ENCODE data around the gene ANAPC15. TPM values are rescaled to one million over a fixed set of nuclear protein-coding genes. Genes with fewer than 3 reads are reported as not detected.
A peak's percentile ranks its signal among the peaks of the same experiment; 100 is the strongest.

The ANAPC15 gene
- total and polyA plus RNA-seq, 2 experiments from 2014 or later, result 52.1 to 117 TPM

- TF ChIP-seq, protein P1, sequence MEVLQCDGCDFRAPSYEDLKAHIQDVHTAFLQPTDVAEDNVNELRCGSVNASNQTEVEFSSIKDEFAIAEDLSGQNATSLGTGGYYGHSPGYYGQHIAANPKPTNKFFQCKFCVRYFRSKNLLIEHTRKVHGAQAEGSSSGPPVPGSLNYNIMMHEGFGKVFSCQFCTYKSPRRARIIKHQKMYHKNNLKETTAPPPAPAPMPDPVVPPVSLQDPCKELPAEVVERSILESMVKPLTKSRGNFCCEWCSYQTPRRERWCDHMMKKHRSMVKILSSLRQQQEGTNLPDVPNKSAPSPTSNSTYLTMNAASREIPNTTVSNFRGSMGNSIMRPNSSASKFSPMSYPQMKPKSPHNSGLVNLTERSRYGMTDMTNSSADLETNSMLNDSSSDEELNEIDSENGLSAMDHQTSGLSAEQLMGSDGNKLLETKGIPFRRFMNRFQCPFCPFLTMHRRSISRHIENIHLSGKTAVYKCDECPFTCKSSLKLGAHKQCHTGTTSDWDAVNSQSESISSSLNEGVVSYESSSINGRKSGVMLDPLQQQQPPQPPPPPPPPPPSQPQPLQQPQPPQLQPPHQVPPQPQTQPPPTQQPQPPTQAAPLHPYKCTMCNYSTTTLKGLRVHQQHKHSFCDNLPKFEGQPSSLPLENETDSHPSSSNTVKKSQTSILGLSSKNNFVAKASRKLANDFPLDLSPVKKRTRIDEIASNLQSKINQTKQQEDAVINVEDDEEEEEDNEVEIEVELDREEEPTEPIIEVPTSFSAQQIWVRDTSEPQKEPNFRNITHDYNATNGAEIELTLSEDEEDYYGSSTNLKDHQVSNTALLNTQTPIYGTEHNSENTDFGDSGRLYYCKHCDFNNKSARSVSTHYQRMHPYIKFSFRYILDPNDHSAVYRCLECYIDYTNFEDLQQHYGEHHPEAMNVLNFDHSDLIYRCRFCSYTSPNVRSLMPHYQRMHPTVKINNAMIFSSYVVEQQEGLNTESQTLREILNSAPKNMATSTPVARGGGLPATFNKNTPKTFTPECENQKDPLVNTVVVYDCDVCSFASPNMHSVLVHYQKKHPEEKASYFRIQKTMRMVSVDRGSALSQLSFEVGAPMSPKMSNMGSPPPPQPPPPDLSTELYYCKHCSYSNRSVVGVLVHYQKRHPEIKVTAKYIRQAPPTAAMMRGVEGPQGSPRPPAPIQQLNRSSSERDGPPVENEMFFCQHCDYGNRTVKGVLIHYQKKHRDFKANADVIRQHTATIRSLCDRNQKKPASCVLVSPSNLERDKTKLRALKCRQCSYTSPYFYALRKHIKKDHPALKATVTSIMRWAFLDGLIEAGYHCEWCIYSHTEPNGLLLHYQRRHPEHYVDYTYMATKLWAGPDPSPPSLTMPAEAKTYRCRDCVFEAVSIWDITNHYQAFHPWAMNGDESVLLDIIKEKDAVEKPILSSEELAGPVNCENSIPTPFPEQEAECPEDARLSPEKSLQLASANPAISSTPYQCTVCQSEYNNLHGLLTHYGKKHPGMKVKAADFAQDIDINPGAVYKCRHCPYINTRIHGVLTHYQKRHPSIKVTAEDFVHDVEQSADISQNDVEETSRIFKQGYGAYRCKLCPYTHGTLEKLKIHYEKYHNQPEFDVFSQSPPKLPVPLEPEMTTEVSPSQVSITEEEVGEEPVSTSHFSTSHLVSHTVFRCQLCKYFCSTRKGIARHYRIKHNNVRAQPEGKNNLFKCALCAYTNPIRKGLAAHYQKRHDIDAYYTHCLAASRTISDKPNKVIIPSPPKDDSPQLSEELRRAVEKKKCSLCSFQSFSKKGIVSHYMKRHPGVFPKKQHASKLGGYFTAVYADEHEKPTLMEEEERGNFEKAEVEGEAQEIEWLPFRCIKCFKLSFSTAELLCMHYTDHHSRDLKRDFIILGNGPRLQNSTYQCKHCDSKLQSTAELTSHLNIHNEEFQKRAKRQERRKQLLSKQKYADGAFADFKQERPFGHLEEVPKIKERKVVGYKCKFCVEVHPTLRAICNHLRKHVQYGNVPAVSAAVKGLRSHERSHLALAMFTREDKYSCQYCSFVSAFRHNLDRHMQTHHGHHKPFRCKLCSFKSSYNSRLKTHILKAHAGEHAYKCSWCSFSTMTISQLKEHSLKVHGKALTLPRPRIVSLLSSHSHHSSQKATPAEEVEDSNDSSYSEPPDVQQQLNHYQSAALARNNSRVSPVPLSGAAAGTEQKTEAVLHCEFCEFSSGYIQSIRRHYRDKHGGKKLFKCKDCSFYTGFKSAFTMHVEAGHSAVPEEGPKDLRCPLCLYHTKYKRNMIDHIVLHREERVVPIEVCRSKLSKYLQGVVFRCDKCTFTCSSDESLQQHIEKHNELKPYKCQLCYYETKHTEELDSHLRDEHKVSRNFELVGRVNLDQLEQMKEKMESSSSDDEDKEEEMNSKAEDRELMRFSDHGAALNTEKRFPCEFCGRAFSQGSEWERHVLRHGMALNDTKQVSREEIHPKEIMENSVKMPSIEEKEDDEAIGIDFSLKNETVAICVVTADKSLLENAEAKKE (CRISPR knock-in tag; IDR thresholded peaks at IDR 0.05), result no peak
- TF ChIP-seq EZH2 (IDR thresholded peaks at IDR 0.05; ENCODE audit: low read depth, unreplicated experiment) (no peak), CTCF (conservative IDR thresholded peaks at IDR 0.05; ENCODE audit: low read depth in 2 of 2) (no peak), NANOG (IDR thresholded peaks at IDR 0.05; ENCODE audit: borderline replicate concordance) (no peak), ZNF331 (CRISPR knock-in tag; IDR thresholded peaks at IDR 0.05; ENCODE audit: low read depth) (no peak), STAT1 (IDR thresholded peaks at IDR 0.05; ENCODE audit: unreplicated experiment) (no peak)
Observed at GRCh38 chr11:72081821-72082453, 30.6 kb downstream of the ANAPC15 start (continued).

- peak overlapping the region; percentile 91 for H3K27ac ChIP-seq (ENCODE audit: low read depth)
- H3K27me3 Mint-ChIP-seq (ENCODE audit: insufficient read depth, low read depth, poor library complexity), result peaks cover 4% of the 10 kb centered on the region
- H3K4me1 ChIP-seq (ENCODE audit: insufficient read depth), result 0 out of 2 replicates have a peak, but pooled peaks cover 8% of the 10 kb centered on the region
- H3K4me1 Mint-ChIP-seq, result peaks cover 23% of the 10 kb centered on the region
- no peaks in the 10 kb centered on the region for H3K27me3 ChIP-seq (ENCODE audit: insufficient read depth)
- ATAC-seq (no peak), DNase-seq (ENCODE audit: low spot score) (no peak)
- no peaks in the 10 kb centered on the region for H3K36me3 ChIP-seq (ENCODE audit: insufficient read depth)
- peaks cover 15% of the 10 kb centered on the region; the same call in 1 of the 2 replicates for H4K20me1 ChIP-seq (replicated peaks; ENCODE audit: insufficient read depth)
- H3K4me3 ChIP-seq, result peak overlapping the region; percentile 50
- no peaks in the 10 kb centered on the region for H3K9me2 ChIP-seq (ENCODE audit: insufficient read depth)
- H3K36me3 Mint-ChIP-seq (ENCODE audit: low read depth), result 0 out of 3 replicates have a peak, but pooled peaks cover 2% of the 10 kb centered on the region
- peak overlapping the region; percentile 59 for H3K4me2 ChIP-seq
- H3F3A ChIP-seq (replicated peaks; ENCODE audit: low read depth), result no peaks in the 10 kb centered on the region
- no peaks in the 10 kb centered on the region for H3K9me3 Mint-ChIP-seq
- peak overlapping the region; percentile 11 for H2AFZ ChIP-seq
- peak overlapping the region; percentile 99 for H3K27ac Mint-ChIP-seq
- peaks cover 37% of the 10 kb centered on the region for H3K79me2 ChIP-seq (replicated peaks; ENCODE audit: insufficient read depth)
- peak overlapping the region; percentile 86 for H3K4me3 Mint-ChIP-seq
- TF ChIP-seq CREB1 (CRISPR knock-in tag; IDR thresholded peaks at IDR 0.05; ENCODE audit: low read depth) (no peak), JUNB (IDR thresholded peaks at IDR 0.05; ENCODE audit: unreplicated experiment) (no peak), POLR2AphosphoS5 (IDR thresholded peaks at IDR 0.05; ENCODE audit: low read depth) (no peak), ZNF114 (CRISPR knock-in tag; IDR thresholded peaks at IDR 0.05) (no peak), EZH2phosphoT487 (IDR thresholded peaks at IDR 0.05; ENCODE audit: unreplicated experiment) (no peak), NANOG (IDR thresholded peaks at IDR 0.05; ENCODE audit: borderline replicate concordance) (no peak), ZNF331 (CRISPR knock-in tag; IDR thresholded peaks at IDR 0.05; ENCODE audit: low read depth) (no peak), EZH2 (IDR thresholded peaks at IDR 0.05; ENCODE audit: low read depth, unreplicated experiment) (no peak)
- TF ChIP-seq, protein P2, sequence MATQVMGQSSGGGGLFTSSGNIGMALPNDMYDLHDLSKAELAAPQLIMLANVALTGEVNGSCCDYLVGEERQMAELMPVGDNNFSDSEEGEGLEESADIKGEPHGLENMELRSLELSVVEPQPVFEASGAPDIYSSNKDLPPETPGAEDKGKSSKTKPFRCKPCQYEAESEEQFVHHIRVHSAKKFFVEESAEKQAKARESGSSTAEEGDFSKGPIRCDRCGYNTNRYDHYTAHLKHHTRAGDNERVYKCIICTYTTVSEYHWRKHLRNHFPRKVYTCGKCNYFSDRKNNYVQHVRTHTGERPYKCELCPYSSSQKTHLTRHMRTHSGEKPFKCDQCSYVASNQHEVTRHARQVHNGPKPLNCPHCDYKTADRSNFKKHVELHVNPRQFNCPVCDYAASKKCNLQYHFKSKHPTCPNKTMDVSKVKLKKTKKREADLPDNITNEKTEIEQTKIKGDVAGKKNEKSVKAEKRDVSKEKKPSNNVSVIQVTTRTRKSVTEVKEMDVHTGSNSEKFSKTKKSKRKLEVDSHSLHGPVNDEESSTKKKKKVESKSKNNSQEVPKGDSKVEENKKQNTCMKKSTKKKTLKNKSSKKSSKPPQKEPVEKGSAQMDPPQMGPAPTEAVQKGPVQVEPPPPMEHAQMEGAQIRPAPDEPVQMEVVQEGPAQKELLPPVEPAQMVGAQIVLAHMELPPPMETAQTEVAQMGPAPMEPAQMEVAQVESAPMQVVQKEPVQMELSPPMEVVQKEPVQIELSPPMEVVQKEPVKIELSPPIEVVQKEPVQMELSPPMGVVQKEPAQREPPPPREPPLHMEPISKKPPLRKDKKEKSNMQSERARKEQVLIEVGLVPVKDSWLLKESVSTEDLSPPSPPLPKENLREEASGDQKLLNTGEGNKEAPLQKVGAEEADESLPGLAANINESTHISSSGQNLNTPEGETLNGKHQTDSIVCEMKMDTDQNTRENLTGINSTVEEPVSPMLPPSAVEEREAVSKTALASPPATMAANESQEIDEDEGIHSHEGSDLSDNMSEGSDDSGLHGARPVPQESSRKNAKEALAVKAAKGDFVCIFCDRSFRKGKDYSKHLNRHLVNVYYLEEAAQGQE (IDR thresholded peaks at IDR 0.05; ENCODE audit: unreplicated experiment), result no peak
Observed at GRCh38 chr11:72081184-72081644, 31.3 kb downstream of the ANAPC15 start.

Data from GM23338 (cell line).